ENCODE measurements around the gene POLR3A. TPM values are rescaled to one million over a fixed set of nuclear protein-coding genes. Genes with fewer than 3 reads are reported as not detected.

POLR3A gene
- total RNA-seq, 1 experiment from 2014 or later, result 38.0 TPM

- H3K79me1 ChIP-seq (ENCODE audit: insufficient read depth, low read depth, low read length, poor library complexity, severe bottlenecking), result no peaks in the 10 kb centered on the region
- H3K4me2 ChIP-seq (ENCODE audit: insufficient read depth, insufficient read length, low read length), result no peak overlapping the region
- H3K14ac ChIP-seq (ENCODE audit: insufficient read depth, low read length), result no peak overlapping the region
- H2BK120ac ChIP-seq (ENCODE audit: low read depth, low read length, poor library complexity, severe bottlenecking), result no peak overlapping the region
- peaks cover 16 to 17% of the 10 kb centered on the region in 2 experiments for H3K9me3 Mint-ChIP-seq
- H4K91ac ChIP-seq (ENCODE audit: insufficient read length, low read depth, low read length), result no peak overlapping the region
- no peaks in the 10 kb centered on the region for H3K27me3 ChIP-seq (ENCODE audit: insufficient read depth, low read length)
- no peak overlapping the region for H4K8ac ChIP-seq (replicated peaks; ENCODE audit: insufficient read length, low read depth, low read length)
- H2AFZ ChIP-seq (ENCODE audit: low read length), result no peak overlapping the region
- no peaks in the 10 kb centered on the region for H3K79me2 ChIP-seq (ENCODE audit: insufficient read depth, low read length)
- no peaks in the 10 kb centered on the region for H3K27me3 Mint-ChIP-seq (ENCODE audit: low read depth)
- H4K20me1 ChIP-seq (ENCODE audit: control insufficient read depth, insufficient read depth, insufficient read length), result no peaks in the 10 kb centered on the region
- H3K23ac ChIP-seq (ENCODE audit: insufficient read length, low read depth, low read length), result no peak overlapping the region
- H3K27ac ChIP-seq (ENCODE audit: insufficient read length, low read depth, low read length), result no peak overlapping the region
- no peak overlapping the region for H3T11ph ChIP-seq (ENCODE audit: low read length)
- no peaks in the 10 kb centered on the region for H3K23me2 ChIP-seq (ENCODE audit: insufficient read length, low read depth, low read length, poor library complexity, severe bottlenecking)
- H2BK5ac ChIP-seq (ENCODE audit: insufficient read length, low read length), result no peak overlapping the region
- no peak overlapping the region for H3K56ac ChIP-seq (ENCODE audit: insufficient read length, low read depth, low read length)
- H2BK20ac ChIP-seq (ENCODE audit: low read depth, low read length, poor library complexity, severe bottlenecking), result no peak overlapping the region
- no peak overlapping the region for H4K5ac ChIP-seq (ENCODE audit: insufficient read length, low read depth, low read length)
- no peak overlapping the region for H3K4me3 Mint-ChIP-seq
- H3K27ac Mint-ChIP-seq, result no peak overlapping the region
- no peak overlapping the region for H3K9ac ChIP-seq (ENCODE audit: extremely low read depth, insufficient read length, low read length)
- peaks cover 14% of the 10 kb centered on the region for H3K9me3 ChIP-seq (ENCODE audit: control insufficient read depth, low read depth, low read length)
- no peak overlapping the region for H3K4ac ChIP-seq (ENCODE audit: low read depth, low read length)
- H2AK5ac ChIP-seq (ENCODE audit: insufficient read length, low read length), result no peak overlapping the region
- no peak overlapping the region for H2BK15ac ChIP-seq (ENCODE audit: low read depth, low read length)
- no peak overlapping the region for H3K18ac ChIP-seq (ENCODE audit: insufficient read length, low read depth, low read length)
- WGBS (ENCODE audit: extremely low coverage, insufficient read length, low lambda C conversion rate), result no CpG with 5 or more reads among the region's 8 CpGs
- no peaks in the 10 kb centered on the region for H3K4me1 ChIP-seq (ENCODE audit: insufficient read depth, low read length)
- no peak overlapping the region for H2BK12ac ChIP-seq (ENCODE audit: insufficient read length, low read depth, low read length)
- peaks cover 10% of the 10 kb centered on the region in 2 experiments for H3K4me1 Mint-ChIP-seq
- DNase-seq, result no peak
- peaks cover 12 to 16% (median 15%) of the 10 kb centered on the region in 3 experiments for H3K36me3 Mint-ChIP-seq (ENCODE audit: insufficient read depth in 1 of 3, low read depth in 3 of 3)
- TF ChIP-seq CTCF (conservative IDR thresholded peaks at IDR 0.05), result peak; percentile 39; the same call in 2 of the 3 replicates
Measured at GRCh38 chr10:77959887-77960455, 69.3 kb downstream of the POLR3A start.
